Transverse colon (tissue), 4 donors: ENCODE results near the gene MIER2. TPM values are rescaled to one million over a fixed set of nuclear protein-coding genes. Genes with fewer than 3 reads are reported as not detected.
A peak's percentile ranks its signal among the peaks of the same experiment; 100 is the strongest.
"Not testable (repeated sequence)": the region's sequence is repeated elsewhere in the genome, so short reads cannot be mapped to it uniquely, and the experiment has no call there.

Source experiments
- DNase-seq: peaks from one replicate; pipeline ENCODE4 v3.0.0-alpha.2; 2019
- H3K27ac ChIP-seq, 4 donors: fragments of 200-600 bp; sonication (generic); 2 replicates each; pipeline ENCODE4 v1.5.1; 2016 to 2018; ENCODE audit warnings: inconsistent platforms in 4 of 4
- H3K27me3 ChIP-seq: fragments of 200-600 bp; sonication (generic); 2 replicates; pipeline ENCODE4 v1.5.1; 2017; ENCODE audit warnings: inconsistent platforms
- H3K36me3 ChIP-seq, 4 donors: fragments of 200-600 bp; sonication (generic); 2 replicates each; pipeline ENCODE4 v1.5.1; 2017 to 2019; ENCODE audit warnings: inconsistent platforms in 4 of 4
- H3K4me1 ChIP-seq, 4 donors: fragments of 200-600 bp; sonication (generic); 2 replicates each; pipeline ENCODE4 v1.5.1; 2017 to 2020; ENCODE audit warnings: inconsistent platforms in 4 of 4
- H3K4me3 ChIP-seq, 4 donors: fragments of 200-600 bp; sonication (generic); 1 replicate in 1 of 4; 2 replicates in 3 of 4; pipeline versions ENCODE4 v1.5.1 to v1.6.1; 2017 to 2019; ENCODE audit warnings: inconsistent platforms in 4 of 4
- H3K9me3 ChIP-seq, 2 donors: fragments of 200-600 bp; sonication (generic); 2 replicates each; pipeline ENCODE4 v1.5.1; 2017 to 2019; ENCODE audit warnings: inconsistent platforms in 2 of 2
- EP300 ChIP-seq: sonication (generic); formaldehyde crosslinking; IDR thresholded peaks from one replicate; pipeline ENCODE4 v1.6.1; 2017; ENCODE audit warnings: antibody characterized with exemption, low read depth
- POLR2A ChIP-seq: fragments of 450-650 bp; IDR thresholded peaks from one replicate; pipeline ENCODE4 v1.6.1; 2016; ENCODE audit warnings: antibody characterized with exemption, mild to moderate bottlenecking, moderate library complexity
- POLR2AphosphoS5 ChIP-seq, 3 donors: sonication (generic); formaldehyde crosslinking; IDR thresholded peaks; one replicate each; pipeline ENCODE4 v1.6.1; 2016; ENCODE audit warnings: antibody characterized with exemption in 3 of 3
- WGBS, 2 donors: methylation state at CpG; one replicate each; pipeline ENCODE4 v1.1.5; 2018; ENCODE audit warnings: low coverage in 1 of 2; 5-methylcytosine and 5-hydroxymethylcytosine counted together
- in situ Hi-C, 4 donors: fragments of 200-750 bp; cut with MboI; loops; one replicate each; pipeline versions ENCODE4 v1.15.0 to v1.15.1; 2017; ENCODE audit warnings: low sequenced_read_pairs in 3 of 4, low pct_ligation_motif_present in 1 of 4, low pct_unique_long_range_greater_than_20kb in 1 of 4
- intact Hi-C: fragments of 100-400 bp; cut with DNase I; formaldehyde crosslinking; loops from one replicate; pipeline ENCODE4 v1.15.1; 2023; ENCODE audit warnings: low total_unique reads
- total RNA-seq, 4 donors: library from RNA; depleted of rRNA; stranded (reverse); fragments of >200 nt; gene quantifications; one replicate each; pipeline ENCODE4 v1.1.0, GENCODE V29; 2016
- TF ChIP-seq, protein P1 (sequence below), 5 experiments: fragments of 200-600 bp in 3 of 5; fragments of 450-650 bp in 2 of 5; sonication (generic) in 3 of 5; IDR thresholded peaks; 1 replicate in 2 of 5; 2 replicates in 3 of 5; pipeline ENCODE4 v1.5.1; 2016 to 2017; ENCODE audit warnings: antibody characterized with exemption in 5 of 5, inconsistent platforms in 3 of 5, mild to moderate bottlenecking in 2 of 5, moderate library complexity in 1 of 5

The MIER2 gene, protein sequence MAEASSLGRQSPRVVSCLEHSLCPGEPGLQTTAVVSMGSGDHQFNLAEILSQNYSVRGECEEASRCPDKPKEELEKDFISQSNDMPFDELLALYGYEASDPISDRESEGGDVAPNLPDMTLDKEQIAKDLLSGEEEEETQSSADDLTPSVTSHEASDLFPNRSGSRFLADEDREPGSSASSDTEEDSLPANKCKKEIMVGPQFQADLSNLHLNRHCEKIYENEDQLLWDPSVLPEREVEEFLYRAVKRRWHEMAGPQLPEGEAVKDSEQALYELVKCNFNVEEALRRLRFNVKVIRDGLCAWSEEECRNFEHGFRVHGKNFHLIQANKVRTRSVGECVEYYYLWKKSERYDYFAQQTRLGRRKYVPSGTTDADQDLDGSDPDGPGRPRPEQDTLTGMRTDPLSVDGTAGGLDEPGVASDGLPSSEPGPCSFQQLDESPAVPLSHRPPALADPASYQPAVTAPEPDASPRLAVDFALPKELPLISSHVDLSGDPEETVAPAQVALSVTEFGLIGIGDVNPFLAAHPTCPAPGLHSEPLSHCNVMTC
- total RNA-seq = 10 to 100 TPM in 3 of 4 donors, 1 to 10 TPM in 1; 8.2 to 41.1 (median 16.7) TPM

DNA sequence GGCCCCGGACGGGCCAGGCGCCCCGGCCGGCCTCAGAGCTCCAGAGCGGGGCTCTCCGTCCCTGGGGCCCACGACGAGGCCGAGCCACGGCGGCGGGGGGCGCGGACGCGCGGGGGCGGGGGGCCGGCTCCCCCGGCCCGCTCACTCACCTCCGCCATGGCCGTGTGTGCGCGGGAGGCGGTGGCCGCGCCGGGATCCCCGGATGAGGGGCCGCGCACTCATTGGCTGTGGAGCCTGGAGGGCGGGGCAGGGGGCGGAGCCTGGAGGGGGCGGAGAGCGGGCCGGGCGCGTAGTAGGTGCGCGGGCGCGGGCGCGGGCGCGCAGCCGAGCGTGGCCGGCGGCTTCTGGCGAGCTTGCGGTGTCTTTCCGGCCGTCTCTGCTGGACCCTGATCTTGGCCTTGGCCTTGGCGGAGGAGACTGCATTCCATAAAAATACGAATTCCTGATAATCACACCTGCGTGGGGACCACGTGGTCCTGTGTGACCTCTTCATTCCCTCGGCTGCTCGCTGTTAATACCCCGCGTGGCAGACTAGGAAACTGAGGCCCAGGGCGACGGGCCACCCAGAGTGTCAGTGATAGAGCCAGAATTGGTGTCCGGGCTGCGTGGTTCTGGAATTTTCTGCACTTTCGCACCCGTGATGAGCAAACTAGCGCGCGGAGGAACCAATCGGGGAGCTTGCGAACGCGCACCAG lies at the start of gene MIER2:
MIER2 (minus strand) TSS at position 172 of the 695 bp plus-strand sequence; CDS start at position 158, 14 bp downstream.
- Histone ChIP-seq H3K27me3 (peaks cover 3% of the 10 kb centered on the region), H3K36me3 (no peaks in the 10 kb centered on the region), H3K27ac (peak within 1 kb of the TSS; percentile 76 to 83 (median 80)), H3K9me3 (no peaks in the 10 kb centered on the region), H3K4me3 (peak within 1 kb of the TSS; percentile 78 to 95 (median 90)), H3K4me1 (peaks cover 11 to 39% (median 32%) of the 10 kb centered on the region in 4 donors)
- in situ Hi-C loops = no loop called here
- intact Hi-C loops = no loop called here
- 18% methylated on average over 54 of the region's 77 CpGs; no CpG with 5 or more reads in 1 of the 2 donors for WGBS, 2 donors
- DNase-seq = peak; percentile 87
- TF ChIP-seq POLR2A (no peak), POLR2AphosphoS5 (IDR thresholded peaks at IDR 0.05) (no peak), EP300 (no peak)
- TF ChIP-seq, protein P1, sequence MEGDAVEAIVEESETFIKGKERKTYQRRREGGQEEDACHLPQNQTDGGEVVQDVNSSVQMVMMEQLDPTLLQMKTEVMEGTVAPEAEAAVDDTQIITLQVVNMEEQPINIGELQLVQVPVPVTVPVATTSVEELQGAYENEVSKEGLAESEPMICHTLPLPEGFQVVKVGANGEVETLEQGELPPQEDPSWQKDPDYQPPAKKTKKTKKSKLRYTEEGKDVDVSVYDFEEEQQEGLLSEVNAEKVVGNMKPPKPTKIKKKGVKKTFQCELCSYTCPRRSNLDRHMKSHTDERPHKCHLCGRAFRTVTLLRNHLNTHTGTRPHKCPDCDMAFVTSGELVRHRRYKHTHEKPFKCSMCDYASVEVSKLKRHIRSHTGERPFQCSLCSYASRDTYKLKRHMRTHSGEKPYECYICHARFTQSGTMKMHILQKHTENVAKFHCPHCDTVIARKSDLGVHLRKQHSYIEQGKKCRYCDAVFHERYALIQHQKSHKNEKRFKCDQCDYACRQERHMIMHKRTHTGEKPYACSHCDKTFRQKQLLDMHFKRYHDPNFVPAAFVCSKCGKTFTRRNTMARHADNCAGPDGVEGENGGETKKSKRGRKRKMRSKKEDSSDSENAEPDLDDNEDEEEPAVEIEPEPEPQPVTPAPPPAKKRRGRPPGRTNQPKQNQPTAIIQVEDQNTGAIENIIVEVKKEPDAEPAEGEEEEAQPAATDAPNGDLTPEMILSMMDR (IDR thresholded peaks at IDR 0.05) = no peak

DNA sequence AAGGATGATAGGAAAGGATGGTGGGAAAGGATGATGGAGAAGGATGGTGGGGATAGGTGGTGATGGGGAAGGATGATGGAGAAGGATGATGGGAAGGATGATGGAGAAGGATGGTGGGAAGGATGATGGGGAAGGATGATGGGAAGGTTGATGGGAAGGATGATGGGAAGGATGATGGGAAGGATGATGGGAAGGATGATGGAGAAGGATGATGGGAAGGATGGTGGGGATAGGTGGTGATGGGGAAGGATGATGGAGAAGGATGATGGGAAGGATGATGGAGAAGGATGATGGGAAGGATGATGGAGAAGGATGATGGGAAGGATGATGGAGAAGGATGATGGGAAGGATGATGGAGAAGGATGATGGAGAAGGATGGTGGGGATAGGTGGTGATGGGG lies 49.0 kb upstream of the MIER2 start:
- H3K36me3 ChIP-seq, H3K27ac ChIP-seq, DNase-seq, in situ Hi-C loops, H3K9me3 ChIP-seq, H3K4me3 ChIP-seq, intact Hi-C loops, H3K4me1 ChIP-seq: not testable (repeated sequence)
- peaks cover 14% of the 10 kb centered on the region for H3K27me3 ChIP-seq

DNA sequence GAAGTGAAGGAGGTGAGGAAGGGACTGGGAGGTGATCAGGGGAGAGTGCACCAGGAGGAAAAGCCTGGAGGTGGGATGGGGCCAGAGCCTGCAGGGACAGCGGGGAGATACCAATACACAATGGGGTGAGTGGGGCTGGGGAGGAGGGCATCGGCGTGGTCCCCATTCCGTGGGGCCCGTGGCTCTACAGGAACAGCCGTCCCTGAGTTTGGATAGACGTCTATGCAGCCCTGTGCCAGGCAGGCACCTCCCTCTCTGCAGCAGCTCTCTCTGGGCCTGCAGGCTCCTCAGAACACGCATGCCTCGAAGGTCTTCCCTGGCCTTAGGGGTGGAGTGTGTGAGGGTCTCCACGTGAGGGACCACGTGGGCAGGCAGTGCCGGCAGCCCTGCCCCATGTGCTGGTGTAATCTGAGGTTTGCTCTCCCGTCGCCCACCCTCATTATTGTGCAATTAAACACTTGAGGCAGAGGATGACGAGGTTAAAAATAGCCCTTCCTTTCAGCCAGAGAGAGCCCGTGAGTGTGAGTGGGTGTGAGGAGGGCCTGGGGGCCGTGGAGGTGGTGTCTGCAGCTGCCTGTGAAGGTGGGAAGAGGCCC lies 47.9 kb upstream of the MIER2 start:
- no peak overlapping the region for H3K4me3 ChIP-seq
- no peak overlapping the region for H3K27ac ChIP-seq
- H3K9me3 ChIP-seq = no peaks in the 10 kb centered on the region
- no peak for DNase-seq
- in situ Hi-C loops = no loop called here
- no peaks in the 10 kb centered on the region for H3K4me1 ChIP-seq
- no peaks in the 10 kb centered on the region for H3K36me3 ChIP-seq
- intact Hi-C loops = no loop called here
- TF ChIP-seq POLR2AphosphoS5 (IDR thresholded peaks at IDR 0.05) = no peak
- no peak for TF ChIP-seq POLR2A
- TF ChIP-seq, protein P1 (IDR thresholded peaks at IDR 0.05) = no peak
- no peak for TF ChIP-seq EP300
- 62% methylated on average over 17 of the region's 17 CpGs; no CpG with 5 or more reads in 1 of the 2 donors for WGBS, 2 donors
- H3K27me3 ChIP-seq = peaks cover 13% of the 10 kb centered on the region

GRCh38 chr19:391726-392374 lies 47.3 kb upstream of the MIER2 start:
- Histone ChIP-seq H3K4me1 (no peaks in the 10 kb centered on the region), H3K27me3 (peaks cover 14% of the 10 kb centered on the region), H3K36me3 (no peaks in the 10 kb centered on the region), H3K4me3 (no peak overlapping the region), H3K27ac (no peak overlapping the region), H3K9me3 (no peaks in the 10 kb centered on the region)
- in situ Hi-C loops (no loop called here), intact Hi-C loops (no loop called here)
- 71 to 87% methylated on average over 8 to 30 of the region's 30 CpGs for WGBS, 2 donors
- DNase-seq = no peak
- TF ChIP-seq, protein P1 (IDR thresholded peaks at IDR 0.05) = no peak
- TF ChIP-seq POLR2A (no peak), EP300 (no peak), POLR2AphosphoS5 (IDR thresholded peaks at IDR 0.05) (no peak)
